ENCODE measurements around the gene TEX14. TPM values are rescaled to one million over a fixed set of nuclear protein-coding genes. Genes with fewer than 3 reads are reported as not detected.
"Not testable (repeated sequence)": the region's sequence is repeated elsewhere in the genome, so short reads cannot be mapped to it uniquely, and the experiment has no call there.

TEX14 gene
- total RNA-seq, 1 experiment from 2014 or later: 0.31 TPM

DNA sequence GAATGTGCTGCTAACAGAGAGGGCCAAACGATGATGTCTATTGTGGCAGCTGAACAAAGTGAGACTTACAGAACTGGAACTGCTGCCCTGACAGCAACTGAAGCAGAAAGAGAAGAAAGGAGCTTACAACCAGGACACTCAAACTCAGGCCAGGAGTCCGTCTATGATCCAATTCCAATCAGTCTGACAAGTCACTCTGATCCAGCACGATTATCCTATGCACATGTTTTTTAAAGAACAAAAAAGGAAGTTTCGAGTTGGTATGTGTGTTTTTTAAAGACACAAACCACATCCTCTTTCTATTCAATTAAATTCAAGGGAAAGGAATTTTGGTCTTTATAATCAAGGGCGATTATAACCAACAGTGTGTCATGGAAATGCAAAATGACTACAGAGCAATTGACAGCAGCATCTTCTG lies 135.0 kb downstream of the TEX14 start:
- Histone ChIP-seq H3K79me2 (ENCODE audit: insufficient read depth, low read length) (no peaks in the 10 kb centered on the region), H3K27me3 (ENCODE audit: insufficient read depth, low read length) (no peaks in the 10 kb centered on the region), H2BK120ac (ENCODE audit: low read depth, low read length, poor library complexity, severe bottlenecking) (no peak overlapping the region), H2BK15ac (ENCODE audit: low read depth, low read length) (no peak overlapping the region), H2AK5ac (ENCODE audit: insufficient read length, low read length) (no peak overlapping the region), H3K9me3 (ENCODE audit: control insufficient read depth, low read depth, low read length) (no peaks in the 10 kb centered on the region), H2BK20ac (ENCODE audit: low read depth, low read length, poor library complexity, severe bottlenecking) (no peak overlapping the region), H3K23me2 (ENCODE audit: insufficient read length, low read depth, low read length, poor library complexity, severe bottlenecking) (no peaks in the 10 kb centered on the region), H4K5ac (ENCODE audit: insufficient read length, low read depth, low read length) (no peak overlapping the region), H2AFZ (ENCODE audit: low read length) (no peak overlapping the region), H3K4me2 (ENCODE audit: insufficient read depth, insufficient read length, low read length) (no peak overlapping the region), H3K9ac (ENCODE audit: extremely low read depth, insufficient read length, low read length) (no peak overlapping the region), H3K79me1 (ENCODE audit: insufficient read depth, low read depth, low read length, poor library complexity, severe bottlenecking) (no peaks in the 10 kb centered on the region), H2BK5ac (ENCODE audit: insufficient read length, low read length) (no peak overlapping the region), H4K20me1 (ENCODE audit: control insufficient read depth, insufficient read depth, insufficient read length) (no peaks in the 10 kb centered on the region), H3K18ac (ENCODE audit: insufficient read length, low read depth, low read length) (no peak overlapping the region), H3K4ac (ENCODE audit: low read depth, low read length) (no peak overlapping the region), H3T11ph (ENCODE audit: low read length) (no peak overlapping the region), H3K56ac (ENCODE audit: insufficient read length, low read depth, low read length) (no peak overlapping the region), H2BK12ac (ENCODE audit: insufficient read length, low read depth, low read length) (no peak overlapping the region), H3K23ac (ENCODE audit: insufficient read length, low read depth, low read length) (no peak overlapping the region), H3K27ac (ENCODE audit: insufficient read length, low read depth, low read length) (no peak overlapping the region), H3K14ac (ENCODE audit: insufficient read depth, low read length) (no peak overlapping the region), H4K8ac (replicated peaks; ENCODE audit: insufficient read length, low read depth, low read length) (no peak overlapping the region), H4K91ac (ENCODE audit: insufficient read length, low read depth, low read length) (no peak overlapping the region), H3K4me1 (ENCODE audit: insufficient read depth, low read length) (no peaks in the 10 kb centered on the region)
- H3K27me3 Mint-ChIP-seq (ENCODE audit: low read depth): no peaks in the 10 kb centered on the region; the same call in 1 of the 2 replicates
- TF ChIP-seq, protein P1, sequence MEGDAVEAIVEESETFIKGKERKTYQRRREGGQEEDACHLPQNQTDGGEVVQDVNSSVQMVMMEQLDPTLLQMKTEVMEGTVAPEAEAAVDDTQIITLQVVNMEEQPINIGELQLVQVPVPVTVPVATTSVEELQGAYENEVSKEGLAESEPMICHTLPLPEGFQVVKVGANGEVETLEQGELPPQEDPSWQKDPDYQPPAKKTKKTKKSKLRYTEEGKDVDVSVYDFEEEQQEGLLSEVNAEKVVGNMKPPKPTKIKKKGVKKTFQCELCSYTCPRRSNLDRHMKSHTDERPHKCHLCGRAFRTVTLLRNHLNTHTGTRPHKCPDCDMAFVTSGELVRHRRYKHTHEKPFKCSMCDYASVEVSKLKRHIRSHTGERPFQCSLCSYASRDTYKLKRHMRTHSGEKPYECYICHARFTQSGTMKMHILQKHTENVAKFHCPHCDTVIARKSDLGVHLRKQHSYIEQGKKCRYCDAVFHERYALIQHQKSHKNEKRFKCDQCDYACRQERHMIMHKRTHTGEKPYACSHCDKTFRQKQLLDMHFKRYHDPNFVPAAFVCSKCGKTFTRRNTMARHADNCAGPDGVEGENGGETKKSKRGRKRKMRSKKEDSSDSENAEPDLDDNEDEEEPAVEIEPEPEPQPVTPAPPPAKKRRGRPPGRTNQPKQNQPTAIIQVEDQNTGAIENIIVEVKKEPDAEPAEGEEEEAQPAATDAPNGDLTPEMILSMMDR (conservative IDR thresholded peaks at IDR 0.05): no peak
- no peaks in the 10 kb centered on the region for H3K9me3 Mint-ChIP-seq
- H3K36me3 Mint-ChIP-seq (ENCODE audit: insufficient read depth in 1 of 3, low read depth in 3 of 3): no peaks in the 10 kb centered on the region
- H3K4me3 Mint-ChIP-seq: no peak overlapping the region
- no peak overlapping the region; a peak in 1 of 7 replicates for H3K27ac Mint-ChIP-seq
- no peaks in the 10 kb centered on the region for H3K4me1 Mint-ChIP-seq
- WGBS (ENCODE audit: extremely low coverage, insufficient read length, low lambda C conversion rate): no CpG with 5 or more reads among the region's 5 CpGs
- no peak for DNase-seq

- not testable (repeated sequence) for H2AK5ac ChIP-seq (ENCODE audit: insufficient read length, low read length); H3K56ac ChIP-seq (ENCODE audit: insufficient read length, low read depth, low read length); H2AFZ ChIP-seq (ENCODE audit: low read length); H3K27ac ChIP-seq (ENCODE audit: insufficient read length, low read depth, low read length); H3K4me2 ChIP-seq (ENCODE audit: insufficient read depth, insufficient read length, low read length); H2BK120ac ChIP-seq (ENCODE audit: low read depth, low read length, poor library complexity, severe bottlenecking); H2BK5ac ChIP-seq (ENCODE audit: insufficient read length, low read length); H3K27me3 Mint-ChIP-seq (ENCODE audit: low read depth); H3K23me2 ChIP-seq (ENCODE audit: insufficient read length, low read depth, low read length, poor library complexity, severe bottlenecking); H3K9ac ChIP-seq (ENCODE audit: extremely low read depth, insufficient read length, low read length); H3K27me3 ChIP-seq (ENCODE audit: insufficient read depth, low read length); H2BK15ac ChIP-seq (ENCODE audit: low read depth, low read length); H3K23ac ChIP-seq (ENCODE audit: insufficient read length, low read depth, low read length); H3K9me3 Mint-ChIP-seq; H4K20me1 ChIP-seq (ENCODE audit: control insufficient read depth, insufficient read depth, insufficient read length); H3K79me1 ChIP-seq (ENCODE audit: insufficient read depth, low read depth, low read length, poor library complexity, severe bottlenecking); H3K18ac ChIP-seq (ENCODE audit: insufficient read length, low read depth, low read length); H3K14ac ChIP-seq (ENCODE audit: insufficient read depth, low read length); H4K5ac ChIP-seq (ENCODE audit: insufficient read length, low read depth, low read length); H3K4me1 ChIP-seq (ENCODE audit: insufficient read depth, low read length); H3K4me1 Mint-ChIP-seq; H3K4me3 Mint-ChIP-seq; H3K27ac Mint-ChIP-seq; H3K79me2 ChIP-seq (ENCODE audit: insufficient read depth, low read length); H3K9me3 ChIP-seq (ENCODE audit: control insufficient read depth, low read depth, low read length); H3T11ph ChIP-seq (ENCODE audit: low read length); H3K36me3 Mint-ChIP-seq (ENCODE audit: insufficient read depth in 1 of 3, low read depth in 3 of 3); H2BK12ac ChIP-seq (ENCODE audit: insufficient read length, low read depth, low read length); H4K91ac ChIP-seq (ENCODE audit: insufficient read length, low read depth, low read length); DNase-seq; H2BK20ac ChIP-seq (ENCODE audit: low read depth, low read length, poor library complexity, severe bottlenecking); H3K4ac ChIP-seq (ENCODE audit: low read depth, low read length); H4K8ac ChIP-seq (replicated peaks; ENCODE audit: insufficient read length, low read depth, low read length)
- no CpG with 5 or more reads among the region's 3 CpGs for WGBS (ENCODE audit: extremely low coverage, insufficient read length, low lambda C conversion rate)
Measured at GRCh38 chr17:58555109-58555508, 136.7 kb downstream of the TEX14 start.
